Measurements from ENCODE around the gene HS6ST2. TPM values are rescaled to one million over a fixed set of nuclear protein-coding genes. Genes with fewer than 3 reads are reported as not detected.

Gene HS6ST2
- total RNA-seq, 2 donors from 2014 or later = 0.85 to 2.0 TPM

GRCh38 chrX:132662844-132663243, 295.6 kb downstream of the HS6ST2 start:
- H3K36me3 ChIP-seq = no peaks in the 10 kb centered on the region
- no peaks in the 10 kb centered on the region for H3K9me3 ChIP-seq
- DNase-seq = no peak
- intact Hi-C loops (cut with DNase I) = no loop called here
- H3K4me3 ChIP-seq = no peak overlapping the region
- H3K4me1 ChIP-seq = no peaks in the 10 kb centered on the region
- no peaks in the 10 kb centered on the region for H3K27me3 ChIP-seq
- no peak overlapping the region for H3K27ac ChIP-seq
- no peak overlapping the region for H3K9ac ChIP-seq (ENCODE audit: low read depth in 2 of 2, low read length in 2 of 2)
- TF ChIP-seq CTCF (IDR thresholded peaks at IDR 0.05) = no peak

DNA sequence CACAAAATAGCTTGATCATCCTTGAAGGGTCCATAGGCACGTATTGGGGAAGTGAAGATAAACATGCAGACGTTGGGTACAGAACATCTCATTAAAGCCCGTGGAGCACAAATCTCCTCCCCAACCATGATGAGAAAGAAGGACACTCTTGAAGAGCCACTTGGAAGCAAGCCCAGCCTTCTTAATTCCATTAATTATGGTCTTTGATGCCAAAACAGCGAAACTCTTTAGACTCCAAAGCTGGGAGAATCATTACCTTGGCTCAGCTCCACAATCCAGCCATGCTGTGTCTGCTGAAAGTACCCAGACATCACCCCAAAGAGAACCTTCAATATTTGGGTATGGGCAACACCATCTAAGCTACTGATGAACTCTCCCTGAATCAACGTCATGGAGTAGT, 300.6 kb downstream of the HS6ST2 start:
- no peak overlapping the region for H3K27ac ChIP-seq
- no peaks in the 10 kb centered on the region for H3K9me3 ChIP-seq
- H3K9ac ChIP-seq (ENCODE audit: low read depth in 2 of 2, low read length in 2 of 2) = no peak overlapping the region
- DNase-seq = no peak
- intact Hi-C loops (cut with DNase I) = no loop called here
- no peaks in the 10 kb centered on the region for H3K4me1 ChIP-seq
- no peak for TF ChIP-seq CTCF (IDR thresholded peaks at IDR 0.05)
- no peaks in the 10 kb centered on the region for H3K36me3 ChIP-seq
- H3K27me3 ChIP-seq = no peaks in the 10 kb centered on the region
- no peak overlapping the region for H3K4me3 ChIP-seq

DNA sequence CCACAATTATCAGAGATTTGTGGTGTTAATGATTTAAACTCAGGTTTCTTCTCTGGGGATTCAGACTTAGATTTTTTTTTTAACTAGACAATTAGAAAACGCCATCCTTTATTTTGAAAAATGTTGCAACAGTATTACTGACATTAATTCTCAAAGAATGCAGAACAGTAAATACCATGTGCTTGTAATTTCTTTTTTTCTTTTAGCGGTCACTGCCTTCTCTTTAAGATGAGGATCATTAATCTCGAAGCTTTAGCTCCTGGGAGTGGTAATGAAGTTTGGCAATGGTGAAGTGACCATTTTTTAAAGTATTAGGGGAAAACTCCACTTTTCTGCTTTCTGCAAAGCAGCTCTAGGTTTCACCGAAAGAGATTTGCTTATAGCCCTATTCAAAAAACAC, 305.6 kb downstream of the HS6ST2 start:
- no peak for DNase-seq
- Histone ChIP-seq H3K27ac (no peak overlapping the region), H3K9me3 (no peaks in the 10 kb centered on the region), H3K4me1 (no peaks in the 10 kb centered on the region), H3K36me3 (no peaks in the 10 kb centered on the region), H3K4me3 (no peak overlapping the region), H3K9ac (ENCODE audit: low read depth in 2 of 2, low read length in 2 of 2) (no peak overlapping the region), H3K27me3 (no peaks in the 10 kb centered on the region)
- TF ChIP-seq CTCF (IDR thresholded peaks at IDR 0.05) = no peak
- intact Hi-C loops (cut with DNase I) = no loop called here

GRCh38 chrX:132651421-132652086, 306.9 kb downstream of the HS6ST2 start:
- Histone ChIP-seq H3K9ac (ENCODE audit: low read depth in 2 of 2, low read length in 2 of 2) (no peak overlapping the region), H3K27me3 (no peaks in the 10 kb centered on the region)
- intact Hi-C loops (cut with DNase I) = no loop called here

GRCh38 chrX:132648895-132649294, 309.5 kb downstream of the HS6ST2 start:
- no peak overlapping the region for H3K27ac ChIP-seq
- H3K4me3 ChIP-seq = no peak overlapping the region
- DNase-seq = no peak
- TF ChIP-seq CTCF (IDR thresholded peaks at IDR 0.05) = no peak
- no peaks in the 10 kb centered on the region for H3K9me3 ChIP-seq
- no peaks in the 10 kb centered on the region for H3K4me1 ChIP-seq
- H3K9ac ChIP-seq (ENCODE audit: low read depth in 2 of 2, low read length in 2 of 2) = no peak overlapping the region
- H3K27me3 ChIP-seq = no peaks in the 10 kb centered on the region
- no peaks in the 10 kb centered on the region for H3K36me3 ChIP-seq
- intact Hi-C loops (cut with DNase I) = no loop called here

More at GRCh38 chrX:132651421-132652086, 306.9 kb downstream of the HS6ST2 start:
- no peak for TF ChIP-seq CTCF (IDR thresholded peaks at IDR 0.05)
- Histone ChIP-seq H3K4me3 (no peak overlapping the region), H3K4me1 (no peaks in the 10 kb centered on the region), H3K27ac (no peak overlapping the region), H3K36me3 (no peaks in the 10 kb centered on the region), H3K9me3 (no peaks in the 10 kb centered on the region)
- no peak for DNase-seq
